ENCODE data around the gene TMEFF2.

DNA sequence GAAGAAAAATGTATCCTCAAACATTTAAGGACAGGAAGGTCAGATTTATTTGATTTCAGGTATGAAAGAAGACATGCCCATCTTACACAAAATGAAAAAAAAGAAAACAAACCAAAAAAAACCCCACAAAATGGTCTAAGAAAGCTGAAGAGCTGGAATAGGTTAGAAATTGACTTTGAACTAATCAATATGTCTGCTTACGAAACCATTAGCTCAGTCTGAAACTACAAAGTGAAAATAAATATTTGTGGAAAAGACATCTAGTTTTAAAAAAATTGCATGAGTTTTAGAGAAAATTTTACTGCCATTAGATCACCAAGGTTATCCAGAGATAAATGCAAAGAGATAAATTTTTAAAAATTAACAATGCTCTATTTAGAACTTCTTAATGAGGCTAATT is 125.3 kb downstream of the TMEFF2 start:
- TF ChIP-seq CHD2 (IDR thresholded peaks at IDR 0.05; ENCODE audit: low read length, partially characterized antibody) = no peak
- TF ChIP-seq FOXJ3 (CRISPR knock-in tag; IDR thresholded peaks at IDR 0.05) = no peak
- no peak for TF ChIP-seq EP300 (IDR thresholded peaks at IDR 0.05; ENCODE audit: borderline replicate concordance in 1 of 2, low read depth in 1 of 2, low read length in 1 of 2)
- TF ChIP-seq, protein P1, sequence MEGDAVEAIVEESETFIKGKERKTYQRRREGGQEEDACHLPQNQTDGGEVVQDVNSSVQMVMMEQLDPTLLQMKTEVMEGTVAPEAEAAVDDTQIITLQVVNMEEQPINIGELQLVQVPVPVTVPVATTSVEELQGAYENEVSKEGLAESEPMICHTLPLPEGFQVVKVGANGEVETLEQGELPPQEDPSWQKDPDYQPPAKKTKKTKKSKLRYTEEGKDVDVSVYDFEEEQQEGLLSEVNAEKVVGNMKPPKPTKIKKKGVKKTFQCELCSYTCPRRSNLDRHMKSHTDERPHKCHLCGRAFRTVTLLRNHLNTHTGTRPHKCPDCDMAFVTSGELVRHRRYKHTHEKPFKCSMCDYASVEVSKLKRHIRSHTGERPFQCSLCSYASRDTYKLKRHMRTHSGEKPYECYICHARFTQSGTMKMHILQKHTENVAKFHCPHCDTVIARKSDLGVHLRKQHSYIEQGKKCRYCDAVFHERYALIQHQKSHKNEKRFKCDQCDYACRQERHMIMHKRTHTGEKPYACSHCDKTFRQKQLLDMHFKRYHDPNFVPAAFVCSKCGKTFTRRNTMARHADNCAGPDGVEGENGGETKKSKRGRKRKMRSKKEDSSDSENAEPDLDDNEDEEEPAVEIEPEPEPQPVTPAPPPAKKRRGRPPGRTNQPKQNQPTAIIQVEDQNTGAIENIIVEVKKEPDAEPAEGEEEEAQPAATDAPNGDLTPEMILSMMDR (IDR thresholded peaks at IDR 0.05) = no peak
- no peak for TF ChIP-seq ZBTB33 (IDR thresholded peaks at IDR 0.05; ENCODE audit: borderline replicate concordance, low read depth)
- no peak for TF ChIP-seq EZH2phosphoT487 (IDR thresholded peaks at IDR 0.05; ENCODE audit: borderline replicate concordance, low read depth)
- no peak for TF ChIP-seq SMC3 (IDR thresholded peaks at IDR 0.05; ENCODE audit: low read depth, low read length)
- TF ChIP-seq MAX (IDR thresholded peaks at IDR 0.05; ENCODE audit: low read depth) = no peak
- TF ChIP-seq FOSL2 (IDR thresholded peaks at IDR 0.05; ENCODE audit: borderline replicate concordance, low read depth) = no peak
- TF ChIP-seq, protein P2, sequence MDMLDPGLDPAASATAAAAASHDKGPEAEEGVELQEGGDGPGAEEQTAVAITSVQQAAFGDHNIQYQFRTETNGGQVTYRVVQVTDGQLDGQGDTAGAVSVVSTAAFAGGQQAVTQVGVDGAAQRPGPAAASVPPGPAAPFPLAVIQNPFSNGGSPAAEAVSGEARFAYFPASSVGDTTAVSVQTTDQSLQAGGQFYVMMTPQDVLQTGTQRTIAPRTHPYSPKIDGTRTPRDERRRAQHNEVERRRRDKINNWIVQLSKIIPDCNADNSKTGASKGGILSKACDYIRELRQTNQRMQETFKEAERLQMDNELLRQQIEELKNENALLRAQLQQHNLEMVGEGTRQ (IDR thresholded peaks at IDR 0.05; ENCODE audit: borderline replicate concordance, low read depth, low read length) = no peak
- TF ChIP-seq RAD21 (IDR thresholded peaks at IDR 0.05; ENCODE audit: low read length) = no peak
- TF ChIP-seq POLR2AphosphoS5 (IDR thresholded peaks at IDR 0.05; ENCODE audit: low read depth, low read length) = no peak
- no peak for TF ChIP-seq GABPA (IDR thresholded peaks at IDR 0.05; ENCODE audit: low read depth)
